ENCODE results near the gene UGT1A4. TPM values are rescaled to one million over a fixed set of nuclear protein-coding genes. Genes with fewer than 3 reads are reported as not detected.
A peak's percentile ranks its signal among the peaks of the same experiment; 100 is the strongest.

The UGT1A4 gene
- total RNA-seq, 4 donors from 2014 or later, result 7.5 to 12.9 (median 12.3) TPM; not detected in 1

GRCh38 chr2:233801357-233802131 lies 83.0 kb downstream of the UGT1A4 start:
- no peak for TF ChIP-seq POLR2A (IDR thresholded peaks at IDR 0.05)
- no peak for TF ChIP-seq CTCF (IDR thresholded peaks at IDR 0.05)
- DNase-seq, result peak in 1 of 3 donors; percentile 21
- H3K4me1 ChIP-seq, result no peaks in the 10 kb centered on the region

GRCh38 chr2:233802132-233802815 lies 83.7 kb downstream of the UGT1A4 start:
- peak in 1 of 3 donors; percentile 20 for DNase-seq
- no peak for TF ChIP-seq CTCF (IDR thresholded peaks at IDR 0.05)
- TF ChIP-seq POLR2A (IDR thresholded peaks at IDR 0.05), result no peak

More at GRCh38 chr2:233801357-233802131, 83.0 kb downstream of the UGT1A4 start:
- no peak overlapping the region for H3K4me3 ChIP-seq
- H3K27me3 ChIP-seq, result no peaks in the 10 kb centered on the region
- no peaks in the 10 kb centered on the region for H3K9me3 ChIP-seq
- no peak overlapping the region for H3K27ac ChIP-seq
- H3K36me3 ChIP-seq, result no peaks in the 10 kb centered on the region

GRCh38 chr2:233803292-233803911 lies 84.9 kb downstream of the UGT1A4 start:
- TF ChIP-seq CTCF (IDR thresholded peaks at IDR 0.05), result no peak
- TF ChIP-seq POLR2A (IDR thresholded peaks at IDR 0.05), result no peak
- no peaks in the 10 kb centered on the region for H3K9me3 ChIP-seq
- H3K36me3 ChIP-seq, result no peaks in the 10 kb centered on the region
- no peak overlapping the region for H3K27ac ChIP-seq
- no peaks in the 10 kb centered on the region for H3K4me1 ChIP-seq
- no peaks in the 10 kb centered on the region for H3K27me3 ChIP-seq
- DNase-seq, result peak in 1 of 3 donors; percentile 13
- H3K4me3 ChIP-seq, result no peak overlapping the region

More at GRCh38 chr2:233802132-233802815, 83.7 kb downstream of the UGT1A4 start:
- H3K4me3 ChIP-seq, result no peak overlapping the region
- H3K9me3 ChIP-seq, result no peaks in the 10 kb centered on the region
- H3K36me3 ChIP-seq, result no peaks in the 10 kb centered on the region
- no peak overlapping the region for H3K27ac ChIP-seq
- H3K4me1 ChIP-seq, result no peaks in the 10 kb centered on the region
- H3K27me3 ChIP-seq, result no peaks in the 10 kb centered on the region

- Histone ChIP-seq H3K36me3 (no peaks in the 10 kb centered on the region), H3K9me3 (no peaks in the 10 kb centered on the region), H3K4me1 (no peaks in the 10 kb centered on the region), H3K27me3 (no peaks in the 10 kb centered on the region), H3K27ac (no peak overlapping the region), H3K4me3 (no peak overlapping the region)
- no peak for TF ChIP-seq POLR2A (IDR thresholded peaks at IDR 0.05)
- TF ChIP-seq CTCF (IDR thresholded peaks at IDR 0.05), result no peak
- DNase-seq, result peak in 2 of 3 donors; percentile 15 to 28
Observed at GRCh38 chr2:233803994-233804393, 85.5 kb downstream of the UGT1A4 start.

GRCh38 chr2:233807215-233807865 lies 88.8 kb downstream of the UGT1A4 start:
- H3K36me3 ChIP-seq, result no peaks in the 10 kb centered on the region
- peak in 2 of 3 donors; percentile 35 to 43 for DNase-seq
- TF ChIP-seq POLR2A (IDR thresholded peaks at IDR 0.05) (no peak), CTCF (IDR thresholded peaks at IDR 0.05) (peak in 2 of 6 experiments; percentile 6 to 14)
- H3K9me3 ChIP-seq, result no peaks in the 10 kb centered on the region
- no peaks in the 10 kb centered on the region for H3K27me3 ChIP-seq
- H3K27ac ChIP-seq, result no peak overlapping the region
- H3K4me1 ChIP-seq, result no peaks in the 10 kb centered on the region
- H3K4me3 ChIP-seq, result no peak overlapping the region

All from Peyer's patch (tissue), 4 donors.